PC-9 (cell line): ENCODE data around the gene GOLPH3. TPM values are rescaled to one million over a fixed set of nuclear protein-coding genes. Genes with fewer than 3 reads are reported as not detected.
A peak's percentile ranks its signal among the peaks of the same experiment; 100 is the strongest.

Experiments used
- BruUV-seq: library from RNA; stranded (reverse); fragments of 400-500 nt; replicated peaks from 2 replicates; lab custom pipeline; 2021; lab: Mats Ljungman, UMichigan
- CTCF ChIA-PET: fragments of 300-600 bp; sonication (Branson Sonifier 250); formaldehyde crosslinking; loops from one replicate; lab custom pipeline; 2022; ENCODE audit warnings: antibody characterized with exemption; lab: Charles Lee
- POLR2A ChIA-PET: fragments of 300-600 bp; sonication (Branson Sonifier 250); formaldehyde crosslinking; loops from one replicate; lab custom pipeline; 2022; ENCODE audit warnings: antibody characterized with exemption; ENCODE audit not compliant: unreplicated experiment; lab: Charles Lee
- DNase-seq, 2 experiments: peaks; one replicate each; pipeline versions ENCODE4 v3.0.0 to v3.0.0-alpha.2; 2015 to 2022; ENCODE audit warnings: mixed read lengths in 1 of 2
- H2AFZ ChIP-seq: fragments of 200-600 bp; sonication (generic); 2 replicates; pipeline ENCODE4 v1.8.1; 2017; ENCODE audit warnings: antibody characterized with exemption
- H3F3A ChIP-seq: fragments of 200-600 bp; sonication (generic); 2 replicates; pipeline ENCODE4 v1.8.1; 2017; ENCODE audit warnings: antibody characterized with exemption, mild to moderate bottlenecking, low read depth; ENCODE audit not compliant: insufficient read depth
- H3K27ac ChIP-seq: fragments of 200-600 bp; sonication (generic); 2 replicates; pipeline ENCODE4 v1.6.1; 2016; ENCODE audit warnings: mixed run types
- H3K27me3 ChIP-seq: fragments of 200-600 bp; sonication (generic); 2 replicates; pipeline ENCODE4 v1.6.1; 2016; ENCODE audit warnings: low read depth, mixed run types; ENCODE audit not compliant: insufficient read depth
- H3K36me3 ChIP-seq: fragments of 200-600 bp; sonication (generic); 2 replicates; pipeline ENCODE4 v1.6.1; 2016; ENCODE audit warnings: low read depth, mixed run types
- H3K4me1 ChIP-seq: fragments of 200-600 bp; sonication (generic); replicated peaks from 2 replicates; pipeline ENCODE4 v1.6.1; 2016; ENCODE audit warnings: mixed run types; ENCODE audit not compliant: insufficient read depth
- H3K4me2 ChIP-seq: fragments of 200-600 bp; sonication (generic); 2 replicates; pipeline ENCODE4 v1.6.1; 2017; ENCODE audit warnings: mixed run types
- H3K4me3 ChIP-seq: fragments of 200-600 bp; sonication (generic); 2 replicates; pipeline ENCODE4 v1.6.1; 2016; ENCODE audit warnings: mixed run types
- H3K79me2 ChIP-seq: fragments of 200-600 bp; sonication (generic); 2 replicates; pipeline ENCODE4 v1.6.1; 2017; ENCODE audit warnings: low read depth, mixed run types
- H3K9me2 ChIP-seq: fragments of 200-600 bp; sonication (generic); 2 replicates; pipeline ENCODE4 v1.8.1; 2017; ENCODE audit warnings: mild to moderate bottlenecking; ENCODE audit not compliant: insufficient read depth
- H3K9me3 ChIP-seq: fragments of 200-600 bp; sonication (generic); 2 replicates; pipeline ENCODE4 v1.8.1; 2016; ENCODE audit warnings: low read depth; ENCODE audit not compliant: insufficient read depth
- H4K20me1 ChIP-seq: fragments of 200-600 bp; sonication (generic); 2 replicates; pipeline ENCODE4 v1.8.1; 2017; ENCODE audit not compliant: insufficient read depth
- EZH2 ChIP-seq: fragments of 200-600 bp; sonication (generic); IDR thresholded peaks from 2 replicates; pipeline ENCODE4 v1.8.0; 2017; ENCODE audit warnings: antibody characterized with exemption, low read depth
- intact Hi-C: fragments of 100-400 bp; cut with micrococcal nuclease; formaldehyde crosslinking; loops from one replicate; pipeline ENCODE4 v1.10.0; 2022; ENCODE audit not compliant: unreplicated experiment
- total RNA-seq: library from RNA; stranded (reverse); gene quantifications from 2 replicates; pipeline ENCODE4 v1.2.3, GENCODE V29; 2021
- TF ChIP-seq, protein P1 (sequence below): fragments of 200-600 bp; sonication (generic); conservative IDR thresholded peaks from 2 replicates; pipeline ENCODE4 v1.6.1; 2017; ENCODE audit warnings: mixed run types, antibody characterized with exemption, mild to moderate bottlenecking, moderate library complexity

GOLPH3 gene
- total RNA-seq, 1 experiment from 2014 or later = 179 TPM

DNA sequence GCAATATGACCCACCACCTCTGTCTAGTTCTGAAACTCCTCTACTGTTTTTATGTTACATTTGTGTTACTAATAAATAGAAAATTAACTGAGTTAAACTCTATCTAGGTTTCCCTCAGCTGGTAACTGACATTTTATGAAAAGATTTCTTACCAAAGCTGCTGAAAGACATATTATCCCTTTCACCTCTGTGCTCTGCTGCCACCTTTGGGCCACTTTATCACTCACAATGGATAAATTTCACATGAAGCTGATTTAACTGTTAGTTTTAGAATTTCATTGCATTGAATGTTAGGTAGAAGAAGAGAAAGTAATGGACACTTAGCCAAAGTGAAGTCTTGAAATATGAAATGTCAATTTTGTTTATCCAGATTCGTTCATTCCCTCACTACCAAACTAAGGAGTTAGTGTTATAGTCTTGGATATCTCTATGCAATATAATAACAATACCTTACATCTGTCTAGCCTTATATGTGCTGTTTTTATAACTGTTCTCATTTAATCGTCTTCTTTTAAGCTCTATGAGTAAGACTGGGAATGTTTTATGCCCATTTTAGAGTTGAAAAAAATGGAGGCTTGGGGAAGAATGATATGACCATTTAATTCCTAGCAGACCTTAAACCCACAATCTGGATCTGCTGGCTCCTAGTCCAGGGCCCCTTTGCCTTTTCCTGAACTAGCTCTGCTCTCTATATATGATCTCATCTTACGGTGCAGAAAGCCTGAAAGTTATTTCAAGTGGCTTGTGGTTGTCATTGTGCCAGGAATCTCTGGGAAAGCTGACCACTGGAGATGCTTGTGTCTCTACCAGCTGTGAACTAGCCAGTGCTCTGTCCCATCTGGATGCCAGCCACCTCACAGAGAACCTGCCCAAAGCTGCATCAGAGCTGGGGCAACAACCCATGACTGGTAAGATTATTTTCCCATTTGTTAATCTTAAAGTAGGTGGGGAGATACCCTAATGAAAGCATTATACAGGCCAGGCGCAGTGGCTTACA, 97.1 kb downstream of the GOLPH3 start:
- no peaks in the 10 kb centered on the region for H3K4me1 ChIP-seq
- BruUV-seq = no TSS peak
- no peak overlapping the region for H3K27ac ChIP-seq
- H4K20me1 ChIP-seq = no peaks in the 10 kb centered on the region
- DNase-seq = peak; percentile 47
- intact Hi-C loops = loop anchor here (1.0 to 5.0 kb wide), 3 partner anchors 252 to 840 kb away; no protein-coding TSS in a partner anchor
- CTCF ChIA-PET = interaction anchor here (0.6 to 1.3 kb wide), 8 partner anchors 13 to 1127 kb away, joined by 3 to 13 read pairs (median 4); partner anchors contain the start of genes C5orf22 and DROSHA
- H3K27me3 ChIP-seq = peaks cover 20% of the 10 kb centered on the region
- no peaks in the 10 kb centered on the region for H3K36me3 ChIP-seq
- H3K9me2 ChIP-seq = no peaks in the 10 kb centered on the region
- no peaks in the 10 kb centered on the region for H3K79me2 ChIP-seq
- H3K9me3 ChIP-seq = no peaks in the 10 kb centered on the region
- POLR2A ChIA-PET = interaction anchor here (0.7 kb wide), 1 partner anchor 562 kb away, joined by 3 read pairs; no protein-coding TSS in a partner anchor
- TF ChIP-seq, protein P1, sequence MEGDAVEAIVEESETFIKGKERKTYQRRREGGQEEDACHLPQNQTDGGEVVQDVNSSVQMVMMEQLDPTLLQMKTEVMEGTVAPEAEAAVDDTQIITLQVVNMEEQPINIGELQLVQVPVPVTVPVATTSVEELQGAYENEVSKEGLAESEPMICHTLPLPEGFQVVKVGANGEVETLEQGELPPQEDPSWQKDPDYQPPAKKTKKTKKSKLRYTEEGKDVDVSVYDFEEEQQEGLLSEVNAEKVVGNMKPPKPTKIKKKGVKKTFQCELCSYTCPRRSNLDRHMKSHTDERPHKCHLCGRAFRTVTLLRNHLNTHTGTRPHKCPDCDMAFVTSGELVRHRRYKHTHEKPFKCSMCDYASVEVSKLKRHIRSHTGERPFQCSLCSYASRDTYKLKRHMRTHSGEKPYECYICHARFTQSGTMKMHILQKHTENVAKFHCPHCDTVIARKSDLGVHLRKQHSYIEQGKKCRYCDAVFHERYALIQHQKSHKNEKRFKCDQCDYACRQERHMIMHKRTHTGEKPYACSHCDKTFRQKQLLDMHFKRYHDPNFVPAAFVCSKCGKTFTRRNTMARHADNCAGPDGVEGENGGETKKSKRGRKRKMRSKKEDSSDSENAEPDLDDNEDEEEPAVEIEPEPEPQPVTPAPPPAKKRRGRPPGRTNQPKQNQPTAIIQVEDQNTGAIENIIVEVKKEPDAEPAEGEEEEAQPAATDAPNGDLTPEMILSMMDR = peak; percentile 90
- TF ChIP-seq EZH2 = no peak
- no peak overlapping the region for H2AFZ ChIP-seq
- H3F3A ChIP-seq = no peaks in the 10 kb centered on the region
- H3K4me2 ChIP-seq = no peak overlapping the region
- no peak overlapping the region for H3K4me3 ChIP-seq

Other genes starting within 250 kb of the GOLPH3 start
- 44.5 and 47.5 TPM in 2 replicates for gene MTMR12, start 138.6 kb upstream of the GOLPH3 start, total RNA-seq